ENCODE measurements around the gene GJC2. TPM values are rescaled to one million over a fixed set of nuclear protein-coding genes. Genes with fewer than 3 reads are reported as not detected.

The GJC2 gene
- total and polyA plus RNA-seq, 3 donors from 2014 or later: 2.0 to 4.2 (median 2.6) TPM

GRCh38 chr1:228158151-228159007 lies 8.6 kb downstream of the GJC2 start:
- Histone ChIP-seq H3K9me3 (no peaks in the 10 kb centered on the region), H3K36me3 (ENCODE audit: low read depth, missing control alignments) (no peaks in the 10 kb centered on the region), H3K27ac (no peak overlapping the region), H3K4me3 (no peak overlapping the region), H3K4me1 (peaks cover 11% of the 10 kb centered on the region), H3K27me3 (no peaks in the 10 kb centered on the region)
- 63 to 65% methylated on average over 37 to 82 of the region's 98 CpGs for WGBS, 2 donors
- no peak for DNase-seq
- intact Hi-C loops (cut with DNase I; ENCODE audit: low total_unique reads): no loop called here
- no peak for TF ChIP-seq CTCF (IDR thresholded peaks at IDR 0.05)
- TF ChIP-seq POLR2A (IDR thresholded peaks at IDR 0.05): no peak

DNA sequence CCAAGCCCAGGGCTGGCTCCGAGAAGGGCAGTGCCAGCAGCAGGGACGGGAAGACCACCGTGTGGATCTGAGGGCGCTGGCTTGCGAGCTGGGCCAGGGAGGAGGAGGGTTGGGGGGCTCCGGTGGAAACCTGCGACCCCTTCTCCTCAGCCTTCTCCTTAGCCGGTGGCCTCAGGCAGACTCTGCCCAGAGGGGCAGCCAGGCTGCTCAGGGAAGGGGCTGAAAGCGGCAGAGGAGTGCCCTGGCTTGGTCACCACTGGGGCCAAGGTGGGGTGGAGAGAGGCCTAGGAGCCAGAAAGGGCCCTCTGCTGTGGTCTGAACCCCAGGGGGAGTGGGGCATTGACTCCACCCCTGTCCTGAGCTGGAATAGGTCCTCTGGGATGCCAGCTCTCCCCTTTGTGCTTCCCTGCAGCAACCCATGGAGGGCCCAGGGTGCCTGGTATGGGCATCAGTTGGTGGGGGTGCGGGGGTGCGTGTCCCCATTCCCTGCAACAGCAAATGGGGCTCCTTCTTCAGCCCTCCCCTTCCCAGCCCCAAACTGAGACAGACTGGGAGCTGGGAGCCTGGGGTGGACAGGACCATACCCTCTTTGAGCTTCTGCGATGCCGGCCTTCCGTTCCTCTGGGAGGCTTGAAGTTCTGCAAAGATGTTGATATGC lies 9.4 kb downstream of the GJC2 start:
- WGBS, 2 donors: 71 to 85% methylated on average over 14 of the region's 14 CpGs
- Histone ChIP-seq H3K27me3 (no peaks in the 10 kb centered on the region), H3K27ac (no peak overlapping the region), H3K9me3 (no peaks in the 10 kb centered on the region), H3K4me1 (peaks cover 11% of the 10 kb centered on the region), H3K36me3 (ENCODE audit: low read depth, missing control alignments) (no peaks in the 10 kb centered on the region), H3K4me3 (no peak overlapping the region)
- DNase-seq: no peak
- intact Hi-C loops (cut with DNase I; ENCODE audit: low total_unique reads): no loop called here
- no peak for TF ChIP-seq CTCF (IDR thresholded peaks at IDR 0.05)

GRCh38 chr1:228160201-228160761 lies 10.6 kb downstream of the GJC2 start:
- intact Hi-C loops (cut with DNase I; ENCODE audit: low total_unique reads): no loop called here
- H3K27ac ChIP-seq: no peak overlapping the region
- no peaks in the 10 kb centered on the region for H3K9me3 ChIP-seq
- H3K27me3 ChIP-seq: no peaks in the 10 kb centered on the region
- 90 to 100% methylated on average over 1 to 14 of the region's 15 CpGs for WGBS, 2 donors
- H3K36me3 ChIP-seq (ENCODE audit: low read depth, missing control alignments): no peaks in the 10 kb centered on the region
- DNase-seq: no peak
- H3K4me1 ChIP-seq: peaks cover 16% of the 10 kb centered on the region
- no peak for TF ChIP-seq CTCF (IDR thresholded peaks at IDR 0.05)
- no peak for TF ChIP-seq POLR2A (IDR thresholded peaks at IDR 0.05)
- no peak overlapping the region for H3K4me3 ChIP-seq

GRCh38 chr1:228161362-228161761 lies 11.6 kb downstream of the GJC2 start:
- H3K27me3 ChIP-seq: no peaks in the 10 kb centered on the region
- intact Hi-C loops (cut with DNase I; ENCODE audit: low total_unique reads): no loop called here
- WGBS, 2 donors: 35 to 37% methylated on average over 6 to 7 of the region's 7 CpGs

More at GRCh38 chr1:228161362-228161761, 11.6 kb downstream of the GJC2 start:
- Histone ChIP-seq H3K27ac (no peak overlapping the region), H3K9me3 (no peaks in the 10 kb centered on the region), H3K36me3 (ENCODE audit: low read depth, missing control alignments) (no peaks in the 10 kb centered on the region), H3K4me1 (peaks cover 16% of the 10 kb centered on the region), H3K4me3 (no peak overlapping the region)
- no peak for DNase-seq
- TF ChIP-seq CTCF (IDR thresholded peaks at IDR 0.05) (no peak), POLR2A (IDR thresholded peaks at IDR 0.05) (no peak)

Measured in testis (tissue), 3 donors.